Stimulated activated CD8-positive, alpha-beta memory T cell treated with anti-CD3 and anti-CD28 coated beads, Interleukin-4, amount 100 ng/mL, for 4 hours (primary cell): Measurements from ENCODE around the gene NEB.

Experiments
- DNase-seq, 2 donors: peaks; one replicate each; pipeline ENCODE4 v3.0.0-alpha.2; 2020; ENCODE audit warnings: low read depth in 2 of 2, low spot score in 1 of 2

NEB gene

DNA sequence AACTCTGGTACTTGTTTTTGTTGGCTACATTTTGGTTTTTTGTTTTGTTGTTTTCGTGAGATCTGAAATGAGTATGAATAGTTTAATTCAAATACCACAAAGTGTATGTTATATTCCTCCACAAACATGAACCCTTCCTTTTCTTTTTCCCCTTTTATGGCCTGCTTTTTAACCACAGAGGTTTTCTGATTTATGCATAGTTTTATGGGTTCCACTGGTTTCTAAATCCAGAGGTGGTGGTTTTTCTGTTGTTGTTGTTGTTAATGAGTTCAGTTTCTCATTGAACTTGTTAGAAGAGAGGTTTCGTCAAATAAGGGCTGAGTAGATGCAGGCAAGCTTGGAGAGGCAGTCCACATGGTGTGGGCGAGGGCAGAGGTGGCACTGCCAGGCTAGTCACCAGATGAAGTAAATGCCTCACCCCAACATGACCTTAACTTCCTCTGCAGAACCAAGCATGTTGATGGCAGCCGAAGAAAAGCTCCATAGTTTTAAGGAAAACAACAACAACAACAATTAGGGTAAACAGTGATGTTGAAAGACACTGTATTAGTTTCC, 252.0 kb downstream of the NEB start:
- no peak for DNase-seq

GRCh38 chr2:151481744-151482143, 252.5 kb downstream of the NEB start:
- DNase-seq, result no peak

DNA sequence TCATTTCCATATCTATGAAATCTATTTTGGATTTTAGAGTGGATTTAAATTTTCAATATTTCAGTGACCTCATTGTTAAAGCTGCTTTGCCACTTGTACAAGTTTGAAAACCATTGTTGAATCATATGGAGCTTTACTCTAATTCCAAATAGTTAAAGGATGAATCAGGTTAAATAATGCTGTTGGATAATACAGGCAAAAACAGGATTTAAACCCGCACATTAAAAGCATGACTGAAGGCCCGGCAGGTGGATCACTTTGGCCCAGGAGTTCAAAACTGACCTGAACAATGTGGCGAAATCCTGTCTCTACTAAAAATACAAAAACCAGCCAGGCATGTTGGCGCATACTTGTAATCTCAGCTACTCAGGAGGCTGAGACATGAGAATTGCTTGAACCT, 256.3 kb downstream of the NEB start:
- no peak for DNase-seq

DNA sequence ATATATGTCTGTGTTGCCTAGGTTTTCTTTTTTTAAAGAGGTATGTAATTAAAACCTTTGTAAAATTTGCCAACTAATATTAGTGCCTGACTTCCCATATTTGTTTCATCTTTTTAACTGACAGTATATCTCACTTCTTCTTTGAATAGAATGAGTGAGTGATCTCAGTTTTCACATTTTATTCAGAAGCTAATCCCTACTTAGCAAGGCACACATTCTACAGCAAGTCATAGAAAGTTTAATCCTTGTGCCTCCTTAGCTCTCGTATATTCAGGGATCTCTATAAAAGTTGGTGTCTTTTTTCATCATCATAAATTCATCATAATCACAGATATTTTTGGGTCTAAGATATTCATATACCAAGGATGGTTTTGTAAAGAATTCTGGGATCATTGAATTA, 258.0 kb downstream of the NEB start:
- no peak for DNase-seq

- DNase-seq, result no peak
Measured at GRCh38 chr2:151475071-151475470, 259.2 kb downstream of the NEB start.

GRCh38 chr2:151472966-151473365, 261.3 kb downstream of the NEB start:
- DNase-seq, result no peak

DNA sequence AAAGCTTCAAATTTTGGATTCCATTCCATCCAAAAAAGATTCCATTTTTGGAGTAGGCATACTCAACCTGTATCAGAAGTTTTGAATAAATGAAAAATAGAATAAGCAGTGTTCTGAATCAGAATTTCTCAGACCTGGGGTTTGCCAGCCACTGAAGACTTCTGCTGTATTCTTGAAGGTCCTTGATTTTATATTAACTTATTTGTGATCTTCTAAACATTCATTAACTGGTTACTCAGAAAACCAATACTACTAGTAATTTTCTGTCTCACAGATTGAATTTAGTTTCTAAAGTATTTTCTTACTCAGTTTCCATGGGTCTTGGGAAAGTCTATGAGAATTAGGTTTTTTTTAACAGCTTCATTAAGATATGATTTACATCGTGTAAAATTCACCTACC, 263.7 kb downstream of the NEB start:
- DNase-seq, result no peak

DNA sequence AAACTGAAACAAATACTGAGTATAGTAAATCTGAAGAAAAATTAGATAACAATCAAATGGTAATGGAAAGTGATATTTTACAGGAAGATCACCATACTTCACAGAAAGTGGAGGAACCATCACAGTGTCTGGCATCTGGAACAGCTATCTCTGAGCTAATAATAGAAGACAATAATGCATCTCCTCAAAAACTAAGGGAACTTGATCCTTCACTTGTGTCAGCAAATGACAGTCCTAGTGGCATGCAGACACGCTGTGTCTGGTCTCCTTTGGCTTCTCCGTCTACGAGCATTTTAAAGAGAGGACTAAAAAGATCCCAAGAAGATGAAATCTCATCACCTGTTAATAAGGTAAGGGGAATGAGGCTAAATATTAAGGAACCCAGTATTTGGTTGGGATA, 268.5 kb downstream of the NEB start:
- DNase-seq, result no peak

DNA sequence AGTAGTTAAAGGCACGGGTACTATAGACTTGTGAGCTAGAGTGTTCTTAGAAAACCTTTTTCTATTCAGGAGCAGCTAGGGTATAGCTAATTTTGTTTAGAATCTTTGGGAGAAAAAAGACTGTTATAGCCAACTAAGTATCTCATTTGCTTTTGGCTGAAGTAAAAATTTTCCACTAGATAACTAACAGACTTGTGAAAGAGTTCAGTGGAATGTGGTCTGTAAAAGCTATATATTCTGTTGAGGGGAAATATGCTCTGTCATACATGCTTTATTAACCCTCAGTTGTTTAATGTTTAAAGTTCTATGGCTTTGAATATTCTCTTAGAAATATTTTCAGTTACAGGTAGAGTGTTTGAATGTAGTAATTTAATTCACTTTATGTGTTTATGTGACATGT, 274.9 kb downstream of the NEB start:
- no peak for DNase-seq

GRCh38 chr2:151439127-151439526, 295.1 kb downstream of the NEB start:
- DNase-seq, result no peak

GRCh38 chr2:151438506-151438905, 295.8 kb downstream of the NEB start:
- DNase-seq, result no peak

DNA sequence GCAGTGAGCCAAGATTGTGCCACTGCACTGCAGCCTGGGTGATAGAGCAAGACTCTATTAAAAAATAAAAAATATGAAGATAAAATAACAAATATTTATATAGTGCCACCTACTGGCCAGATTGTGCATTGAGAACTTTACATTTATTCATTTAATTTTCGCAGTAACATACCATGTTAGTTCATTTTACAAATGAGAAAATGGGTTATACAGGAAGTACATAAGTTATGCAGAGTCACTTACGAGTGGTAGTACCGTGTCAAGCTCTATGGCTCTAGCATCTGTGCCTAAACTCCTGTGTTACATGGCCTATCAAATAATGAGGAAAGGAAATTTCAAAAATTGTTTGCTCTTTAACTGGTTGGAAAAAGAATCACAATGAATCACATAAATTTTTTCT, 296.6 kb downstream of the NEB start:
- no peak for DNase-seq
